ENCODE data around the gene AQP12A. TPM values are rescaled to one million over a fixed set of nuclear protein-coding genes. Genes with fewer than 3 reads are reported as not detected.
"Not testable (repeated sequence)": the region's sequence is repeated elsewhere in the genome, so short reads cannot be mapped to it uniquely, and the experiment has no call there.

AQP12A gene
- total RNA-seq, 1 donor from 2014 or later, result not detected

GRCh38 chr2:240655931-240656886 lies 35.5 kb upstream of the AQP12A start:
- no peak for DNase-seq (ENCODE audit: low spot score)
- intact Hi-C loops (cut with DNase I), result no loop called here

- DNase-seq (ENCODE audit: low spot score); intact Hi-C loops (cut with DNase I): not testable (repeated sequence)
Measured at GRCh38 chr2:240659883-240660282, 31.8 kb upstream of the AQP12A start.

GRCh38 chr2:240662681-240663080 lies 29.0 kb upstream of the AQP12A start:
- DNase-seq (ENCODE audit: low spot score), result no peak
- intact Hi-C loops (cut with DNase I), result no loop called here

GRCh38 chr2:240663546-240664190 lies 28.0 kb upstream of the AQP12A start:
- DNase-seq (ENCODE audit: low spot score), result no peak
- intact Hi-C loops (cut with DNase I), result no loop called here

- intact Hi-C loops (cut with DNase I), result no loop called here
- DNase-seq (ENCODE audit: low spot score), result no peak
Measured at GRCh38 chr2:240664622-240665021, 27.0 kb upstream of the AQP12A start.

GRCh38 chr2:240670402-240670801 lies 21.3 kb upstream of the AQP12A start:
- intact Hi-C loops (cut with DNase I), result no loop called here
- no peak for DNase-seq (ENCODE audit: low spot score)

- intact Hi-C loops (cut with DNase I), result no loop called here
- DNase-seq (ENCODE audit: low spot score), result no peak
Measured at GRCh38 chr2:240670950-240671349, 20.7 kb upstream of the AQP12A start.

- intact Hi-C loops (cut with DNase I), result no loop called here
- DNase-seq (ENCODE audit: low spot score), result no peak
Measured at GRCh38 chr2:240672076-240672700, 19.5 kb upstream of the AQP12A start.

- intact Hi-C loops (cut with DNase I), result no loop called here
Measured at GRCh38 chr2:240672701-240673190, 18.9 kb upstream of the AQP12A start.

GRCh38 chr2:240674461-240675184 lies 17.0 kb upstream of the AQP12A start:
- DNase-seq (ENCODE audit: low spot score); intact Hi-C loops (cut with DNase I): not testable (repeated sequence)

More at GRCh38 chr2:240672701-240673190, 18.9 kb upstream of the AQP12A start:
- DNase-seq (ENCODE audit: low spot score), result no peak

- intact Hi-C loops (cut with DNase I); DNase-seq (ENCODE audit: low spot score): not testable (repeated sequence)
Measured at GRCh38 chr2:240675345-240675744, 16.3 kb upstream of the AQP12A start.

- DNase-seq (ENCODE audit: low spot score); intact Hi-C loops (cut with DNase I): not testable (repeated sequence)
Measured at GRCh38 chr2:240678043-240678442, 13.6 kb upstream of the AQP12A start.

- DNase-seq (ENCODE audit: low spot score); intact Hi-C loops (cut with DNase I): not testable (repeated sequence)
Measured at GRCh38 chr2:240678909-240679308, 12.8 kb upstream of the AQP12A start.

GRCh38 chr2:240680185-240680584 lies 11.5 kb upstream of the AQP12A start:
- DNase-seq (ENCODE audit: low spot score); intact Hi-C loops (cut with DNase I): not testable (repeated sequence)

- DNase-seq (ENCODE audit: low spot score); intact Hi-C loops (cut with DNase I): not testable (repeated sequence)
Measured at GRCh38 chr2:240682431-240683224, 9.0 kb upstream of the AQP12A start, which contains the start of gene AQP12B. AQP12B (minus strand) TSS chr2:240682885; CDS start chr2:240682837, 48 bp downstream.

- intact Hi-C loops (cut with DNase I); DNase-seq (ENCODE audit: low spot score): not testable (repeated sequence)
Measured at GRCh38 chr2:240683329-240683979, 8.2 kb upstream of the AQP12A start.

- DNase-seq (ENCODE audit: low spot score); intact Hi-C loops (cut with DNase I): not testable (repeated sequence)
Measured at GRCh38 chr2:240683980-240684728, 7.5 kb upstream of the AQP12A start.

Measured in cardiac septum (tissue), 1 donor.